Osteoblast (primary cell): Measurements from ENCODE around the gene C2orf74. TPM values are rescaled to one million over a fixed set of nuclear protein-coding genes. Genes with fewer than 3 reads are reported as not detected.

Source experiments
- DNase-seq: peaks from one replicate; pipeline ENCODE4 v3.0.0; 2011; ENCODE audit warnings: low spot score, mixed read lengths; ENCODE audit not compliant: insufficient read length; ENCODE audit errors: missing footprints
- H2AFZ ChIP-seq: 2 replicates; pipeline ENCODE4 v1.6.0; 2011; ENCODE audit warnings: mild to moderate bottlenecking, low read length
- H3K27ac ChIP-seq: 2 replicates; pipeline ENCODE4 v1.5.1; 2011; ENCODE audit warnings: mild to moderate bottlenecking, low read depth, low read length, moderate library complexity
- H3K27me3 ChIP-seq: 2 replicates; pipeline ENCODE4 v1.6.0; 2012; ENCODE audit warnings: mild to moderate bottlenecking, control low read depth, inconsistent platforms, low read length, moderate library complexity; ENCODE audit not compliant: insufficient read depth
- H3K36me3 ChIP-seq: 2 replicates; pipeline ENCODE4 v1.5.1; 2011; ENCODE audit warnings: mild to moderate bottlenecking, low read length, control low read depth, moderate library complexity; ENCODE audit not compliant: insufficient read depth
- H3K4me1 ChIP-seq: 2 replicates; pipeline ENCODE4 v1.5.1; 2011; ENCODE audit warnings: mild to moderate bottlenecking, low read length, control low read depth, moderate library complexity; ENCODE audit not compliant: insufficient read depth
- H3K4me2 ChIP-seq: 2 replicates; pipeline ENCODE4 v1.6.0; 2011; ENCODE audit warnings: mild to moderate bottlenecking, low read length; ENCODE audit not compliant: insufficient read depth
- H3K4me3 ChIP-seq: fragments of 200-600 bp; sonication (generic); 3 replicates; pipeline ENCODE4 v1.5.1; 2012; ENCODE audit warnings: mild to moderate bottlenecking, low read length, inconsistent platforms; ENCODE audit not compliant: insufficient read depth
- H3K79me2 ChIP-seq: 2 replicates; pipeline ENCODE4 v1.6.0; 2012; ENCODE audit warnings: mild to moderate bottlenecking, low read length, control low read depth, inconsistent platforms; ENCODE audit not compliant: insufficient read depth
- H3K9me3 ChIP-seq: 2 replicates; pipeline ENCODE4 v1.5.1; 2011; ENCODE audit warnings: low read depth, low read length, control low read depth
- H4K20me1 ChIP-seq: 2 replicates; pipeline ENCODE4 v1.6.0; 2012; ENCODE audit warnings: mild to moderate bottlenecking, low read length, control low read depth; ENCODE audit not compliant: insufficient read depth
- total RNA-seq: library from RNA; depleted of rRNA; stranded (reverse); fragments of >200 nt; gene quantifications from 2 replicates; pipeline ENCODE4 v1.2.3, GENCODE V29; 2012
- TF ChIP-seq, protein P1 (sequence below): IDR thresholded peaks from 2 replicates; pipeline ENCODE4 v1.5.1; 2011; ENCODE audit warnings: mild to moderate bottlenecking, low read depth, low read length, moderate library complexity; ENCODE audit errors: extremely low read depth

The C2orf74 gene
- total RNA-seq, 1 donor, result 6.2 TPM

DNA sequence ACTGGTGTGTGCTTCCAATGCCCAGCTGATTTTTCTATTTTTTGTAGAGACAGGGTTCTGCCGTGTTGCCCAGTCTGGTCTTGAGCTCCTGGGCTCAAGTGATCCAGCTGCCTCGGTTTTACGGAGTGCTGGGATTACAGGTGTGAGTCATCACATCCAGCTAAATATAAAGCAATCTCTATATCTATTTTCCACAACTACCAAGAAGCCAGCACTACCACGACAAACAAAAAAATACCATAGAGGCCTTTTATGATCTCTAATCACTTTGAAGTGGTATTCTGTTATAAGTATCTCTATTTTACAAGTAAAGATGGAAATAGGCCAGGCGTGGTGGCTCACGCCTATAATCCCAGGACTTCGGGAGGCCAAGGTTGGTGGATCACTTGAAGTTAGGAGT is 34.7 kb downstream of the C2orf74 start:
- DNase-seq, result no peak
- H3K4me3 ChIP-seq, result no peak overlapping the region
- no peaks in the 10 kb centered on the region for H3K27me3 ChIP-seq
- H3K4me1 ChIP-seq, result no peaks in the 10 kb centered on the region
- no peak overlapping the region for H3K4me2 ChIP-seq
- TF ChIP-seq, protein P1, sequence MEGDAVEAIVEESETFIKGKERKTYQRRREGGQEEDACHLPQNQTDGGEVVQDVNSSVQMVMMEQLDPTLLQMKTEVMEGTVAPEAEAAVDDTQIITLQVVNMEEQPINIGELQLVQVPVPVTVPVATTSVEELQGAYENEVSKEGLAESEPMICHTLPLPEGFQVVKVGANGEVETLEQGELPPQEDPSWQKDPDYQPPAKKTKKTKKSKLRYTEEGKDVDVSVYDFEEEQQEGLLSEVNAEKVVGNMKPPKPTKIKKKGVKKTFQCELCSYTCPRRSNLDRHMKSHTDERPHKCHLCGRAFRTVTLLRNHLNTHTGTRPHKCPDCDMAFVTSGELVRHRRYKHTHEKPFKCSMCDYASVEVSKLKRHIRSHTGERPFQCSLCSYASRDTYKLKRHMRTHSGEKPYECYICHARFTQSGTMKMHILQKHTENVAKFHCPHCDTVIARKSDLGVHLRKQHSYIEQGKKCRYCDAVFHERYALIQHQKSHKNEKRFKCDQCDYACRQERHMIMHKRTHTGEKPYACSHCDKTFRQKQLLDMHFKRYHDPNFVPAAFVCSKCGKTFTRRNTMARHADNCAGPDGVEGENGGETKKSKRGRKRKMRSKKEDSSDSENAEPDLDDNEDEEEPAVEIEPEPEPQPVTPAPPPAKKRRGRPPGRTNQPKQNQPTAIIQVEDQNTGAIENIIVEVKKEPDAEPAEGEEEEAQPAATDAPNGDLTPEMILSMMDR, result no peak
- no peak overlapping the region for H3K27ac ChIP-seq
- no peaks in the 10 kb centered on the region for H3K79me2 ChIP-seq
- H2AFZ ChIP-seq, result no peak overlapping the region
- H4K20me1 ChIP-seq, result no peaks in the 10 kb centered on the region
- peaks cover 28% of the 10 kb centered on the region for H3K36me3 ChIP-seq
- no peaks in the 10 kb centered on the region for H3K9me3 ChIP-seq

DNA sequence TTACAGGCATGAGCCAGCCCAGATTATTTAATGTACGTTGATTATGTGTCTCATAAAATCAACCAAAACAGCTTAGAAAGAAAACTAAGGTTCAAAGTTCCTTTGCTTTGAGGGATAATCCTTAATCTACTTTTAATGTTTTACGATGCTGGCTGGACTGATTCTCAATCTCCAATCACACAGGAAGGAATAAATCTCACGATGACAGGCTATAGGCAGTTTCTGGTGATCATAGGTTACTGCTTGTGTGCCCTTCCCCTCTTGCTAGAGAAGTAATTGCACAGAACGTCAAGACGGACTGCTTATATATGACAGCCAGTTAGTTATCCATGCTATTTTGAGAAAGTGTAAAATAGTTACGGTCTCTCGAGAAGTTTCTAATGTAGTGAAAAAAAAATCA is 43.1 kb downstream of the C2orf74 start:
- H3K36me3 ChIP-seq, result peaks cover 70% of the 10 kb centered on the region
- H3K79me2 ChIP-seq, result no peaks in the 10 kb centered on the region
- H3K9me3 ChIP-seq, result no peaks in the 10 kb centered on the region
- H3K4me1 ChIP-seq, result peaks cover 4% of the 10 kb centered on the region
- no peak overlapping the region for H3K4me3 ChIP-seq
- no peak for DNase-seq
- no peaks in the 10 kb centered on the region for H4K20me1 ChIP-seq
- TF ChIP-seq, protein P1, result no peak
- H2AFZ ChIP-seq, result no peak overlapping the region
- no peak overlapping the region for H3K4me2 ChIP-seq
- no peaks in the 10 kb centered on the region for H3K27me3 ChIP-seq
- H3K27ac ChIP-seq, result no peak overlapping the region

DNA sequence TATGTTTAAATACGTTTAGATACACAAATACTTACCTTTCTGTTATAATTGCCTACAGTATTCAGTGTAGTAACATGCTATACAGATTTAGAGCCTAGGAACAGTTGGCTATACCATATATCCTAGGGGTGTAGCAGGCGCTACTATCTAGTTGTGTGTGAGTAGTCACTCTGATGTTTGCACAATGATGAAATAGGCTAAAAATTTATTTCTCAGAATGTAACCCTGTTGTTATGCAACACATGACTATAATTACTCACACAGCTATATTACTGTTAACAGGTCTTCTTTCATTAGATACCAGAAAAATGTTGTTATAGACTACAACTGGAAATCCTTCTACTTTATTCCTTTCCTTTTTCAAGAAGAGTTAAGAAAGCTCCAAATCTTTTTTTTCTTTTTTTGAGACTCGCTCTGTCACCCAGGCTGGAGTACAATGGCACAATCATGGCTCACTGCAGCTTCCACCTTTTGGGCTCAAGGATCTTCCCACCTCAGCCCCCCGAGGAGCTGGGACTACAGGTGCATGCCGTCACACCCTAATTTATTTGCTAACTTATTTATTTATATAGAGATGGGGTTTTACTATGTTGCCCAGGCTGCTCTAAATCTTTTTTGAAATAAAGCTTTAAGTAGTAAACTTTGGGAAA is 48.5 kb downstream of the C2orf74 start:
- no peaks in the 10 kb centered on the region for H4K20me1 ChIP-seq
- no peak overlapping the region for H2AFZ ChIP-seq
- peaks cover 16% of the 10 kb centered on the region for H3K4me1 ChIP-seq
- peak overlapping the region; percentile 62 for H3K27ac ChIP-seq
- peak overlapping the region; percentile 43 for H3K4me2 ChIP-seq
- no peaks in the 10 kb centered on the region for H3K79me2 ChIP-seq
- peaks cover 52% of the 10 kb centered on the region for H3K36me3 ChIP-seq
- H3K27me3 ChIP-seq, result no peaks in the 10 kb centered on the region
- H3K9me3 ChIP-seq, result no peaks in the 10 kb centered on the region
- DNase-seq, result peak; percentile 13
- TF ChIP-seq, protein P1, result no peak
- H3K4me3 ChIP-seq, result no peak overlapping the region

DNA sequence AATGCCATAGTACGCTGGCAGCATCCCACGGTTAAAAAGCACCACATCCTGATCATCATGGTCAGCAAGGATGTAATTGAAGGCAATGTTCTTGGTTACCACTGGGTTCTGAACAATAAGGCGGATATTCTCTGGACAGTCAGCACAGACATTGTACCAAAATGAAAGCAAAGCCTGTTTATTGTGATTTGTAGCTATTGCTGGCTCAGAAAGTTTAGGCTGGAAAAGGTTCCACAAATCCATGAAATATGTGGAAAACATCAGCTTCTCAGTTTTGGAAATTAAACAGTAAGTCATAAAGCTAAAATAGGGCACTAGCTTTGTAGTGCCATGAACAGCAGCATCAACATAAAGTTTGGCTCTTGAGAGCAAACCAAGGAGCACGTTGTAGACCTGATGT is 52.2 kb downstream of the C2orf74 start:
- Histone ChIP-seq H2AFZ (no peak overlapping the region), H3K79me2 (no peaks in the 10 kb centered on the region), H3K27me3 (no peaks in the 10 kb centered on the region), H3K4me2 (no peak overlapping the region), H4K20me1 (no peaks in the 10 kb centered on the region), H3K4me1 (peaks cover 16% of the 10 kb centered on the region), H3K9me3 (no peaks in the 10 kb centered on the region), H3K27ac (no peak overlapping the region), H3K36me3 (peaks cover 46% of the 10 kb centered on the region), H3K4me3 (no peak overlapping the region)
- TF ChIP-seq, protein P1, result no peak
- DNase-seq, result no peak

Other genes starting within 250 kb of the C2orf74 start
- 33.3 and 34.0 TPM in 2 replicates for gene PEX13, start 144.5 kb upstream of the C2orf74 start, total RNA-seq
- 5.6 and 5.8 TPM in 2 replicates for gene PUS10, start 143.9 kb upstream of the C2orf74 start, total RNA-seq
- gene SANBR, start 96.3 kb upstream of the C2orf74 start, total RNA-seq, result 17.0 and 18.6 TPM in 2 replicates